ENCODE results near the gene OVOL1. TPM values are rescaled to one million over a fixed set of nuclear protein-coding genes. Genes with fewer than 3 reads are reported as not detected.

The OVOL1 gene
- total RNA-seq, 1 donor from 2014 or later: 12.5 TPM

- TF ChIP-seq, protein P1, sequence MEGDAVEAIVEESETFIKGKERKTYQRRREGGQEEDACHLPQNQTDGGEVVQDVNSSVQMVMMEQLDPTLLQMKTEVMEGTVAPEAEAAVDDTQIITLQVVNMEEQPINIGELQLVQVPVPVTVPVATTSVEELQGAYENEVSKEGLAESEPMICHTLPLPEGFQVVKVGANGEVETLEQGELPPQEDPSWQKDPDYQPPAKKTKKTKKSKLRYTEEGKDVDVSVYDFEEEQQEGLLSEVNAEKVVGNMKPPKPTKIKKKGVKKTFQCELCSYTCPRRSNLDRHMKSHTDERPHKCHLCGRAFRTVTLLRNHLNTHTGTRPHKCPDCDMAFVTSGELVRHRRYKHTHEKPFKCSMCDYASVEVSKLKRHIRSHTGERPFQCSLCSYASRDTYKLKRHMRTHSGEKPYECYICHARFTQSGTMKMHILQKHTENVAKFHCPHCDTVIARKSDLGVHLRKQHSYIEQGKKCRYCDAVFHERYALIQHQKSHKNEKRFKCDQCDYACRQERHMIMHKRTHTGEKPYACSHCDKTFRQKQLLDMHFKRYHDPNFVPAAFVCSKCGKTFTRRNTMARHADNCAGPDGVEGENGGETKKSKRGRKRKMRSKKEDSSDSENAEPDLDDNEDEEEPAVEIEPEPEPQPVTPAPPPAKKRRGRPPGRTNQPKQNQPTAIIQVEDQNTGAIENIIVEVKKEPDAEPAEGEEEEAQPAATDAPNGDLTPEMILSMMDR (conservative IDR thresholded peaks at IDR 0.05; ENCODE audit: low read depth, low read length): no peak
- H3K4me3 ChIP-seq (ENCODE audit: low read depth, low read length): no peak overlapping the region
- DNase-seq (ENCODE audit: low read depth): no peak
Measured at GRCh38 chr11:65777821-65778361, 9.0 kb upstream of the OVOL1 start.

DNA sequence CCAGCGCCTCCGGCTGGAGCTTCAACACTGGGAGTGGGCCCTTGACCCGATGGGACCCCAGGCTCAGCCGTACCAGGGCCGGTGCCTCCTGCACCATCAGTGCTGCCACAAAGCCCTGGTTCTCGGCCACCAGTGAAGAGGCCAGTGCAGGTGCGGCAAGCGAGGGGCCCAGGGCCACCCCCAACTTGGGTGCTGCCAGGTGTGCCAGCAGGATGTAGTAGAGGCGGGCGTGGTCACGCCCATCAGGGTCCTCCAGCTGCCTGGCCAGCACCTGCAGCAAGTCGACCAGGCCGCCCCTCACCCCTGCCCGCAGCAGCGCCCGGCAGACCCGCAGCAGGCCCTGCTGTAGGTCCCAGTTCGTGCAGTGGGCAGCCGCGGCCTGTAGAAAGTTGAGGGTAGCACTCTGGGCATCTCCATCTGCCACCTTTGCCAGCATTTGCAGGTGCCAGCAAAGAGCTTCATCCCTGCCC lies 8.4 kb upstream of the OVOL1 start:
- no peak overlapping the region for H3K4me3 ChIP-seq (ENCODE audit: low read depth, low read length)
- TF ChIP-seq, protein P1 (conservative IDR thresholded peaks at IDR 0.05; ENCODE audit: low read depth, low read length): no peak
- DNase-seq (ENCODE audit: low read depth): no peak

GRCh38 chr11:65778901-65779668 lies 7.8 kb upstream of the OVOL1 start:
- H3K4me3 ChIP-seq (ENCODE audit: low read depth, low read length): peak overlapping the region; percentile 77
- TF ChIP-seq, protein P1 (conservative IDR thresholded peaks at IDR 0.05; ENCODE audit: low read depth, low read length): no peak
- no peak for DNase-seq (ENCODE audit: low read depth)

DNA sequence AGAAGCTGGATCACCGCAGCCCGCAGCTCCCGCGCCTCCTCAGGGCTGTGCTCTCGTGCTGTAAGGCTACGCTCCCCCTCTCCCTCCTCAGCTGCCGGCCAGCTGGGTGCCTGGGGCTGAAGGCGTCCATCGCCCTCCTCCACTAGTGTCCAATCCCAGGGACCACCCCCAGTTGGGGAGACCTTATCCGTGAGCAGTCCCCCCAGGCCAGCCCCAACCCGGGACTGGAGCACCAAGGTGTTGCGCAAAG lies 7.3 kb upstream of the OVOL1 start:
- TF ChIP-seq, protein P1 (conservative IDR thresholded peaks at IDR 0.05; ENCODE audit: low read depth, low read length): no peak
- no peak for DNase-seq (ENCODE audit: low read depth)

GRCh38 chr11:65779919-65780769 lies 6.7 kb upstream of the OVOL1 start:
- no peak for DNase-seq (ENCODE audit: low read depth)
- peak overlapping the region; percentile 77 for H3K4me3 ChIP-seq (ENCODE audit: low read depth, low read length)
- TF ChIP-seq, protein P1 (conservative IDR thresholded peaks at IDR 0.05; ENCODE audit: low read depth, low read length): peak; percentile 89

More for the DNA sequence above, 7.3 kb upstream of the OVOL1 start:
- peak overlapping the region; percentile 77 for H3K4me3 ChIP-seq (ENCODE audit: low read depth, low read length)

GRCh38 chr11:65780770-65781151 lies 6.1 kb upstream of the OVOL1 start, which contains the start of gene AP5B1:
AP5B1 (minus strand) TSS chr11:65780976; CDS start chr11:65780591, 385 bp downstream.
- TF ChIP-seq, protein P1 (conservative IDR thresholded peaks at IDR 0.05; ENCODE audit: low read depth, low read length): no peak
- no peak for DNase-seq (ENCODE audit: low read depth)
- peak within 1 kb of the TSS; percentile 77 for H3K4me3 ChIP-seq (ENCODE audit: low read depth, low read length)
